Osteocyte (in vitro differentiated cells): ENCODE data around the gene PFDN1. TPM values are rescaled to one million over a fixed set of nuclear protein-coding genes. Genes with fewer than 3 reads are reported as not detected.

Experiments used
- DNase-seq: peaks from one replicate; pipeline ENCODE4 v3.0.0; 2021; ENCODE audit warnings: mixed read lengths; ENCODE audit not compliant: unreplicated experiment; ENCODE audit errors: extremely low spot score
- H3K27ac Mint-ChIP-seq: one replicate; pipeline ENCODE4 v1.8.0; 2021; ENCODE audit warnings: mild to moderate bottlenecking, mixed read lengths; ENCODE audit not compliant: unreplicated experiment
- H3K27me3 Mint-ChIP-seq: one replicate; pipeline ENCODE4 v1.8.0; 2021; ENCODE audit warnings: mixed read lengths; ENCODE audit not compliant: unreplicated experiment
- H3K36me3 Mint-ChIP-seq: one replicate; pipeline ENCODE4 v1.8.0; 2021; ENCODE audit warnings: mixed read lengths; ENCODE audit not compliant: unreplicated experiment
- H3K4me1 Mint-ChIP-seq: one replicate; pipeline ENCODE4 v1.8.0; 2021; ENCODE audit warnings: mixed read lengths; ENCODE audit not compliant: unreplicated experiment
- H3K4me3 Mint-ChIP-seq: one replicate; pipeline ENCODE4 v1.8.0; 2021; ENCODE audit warnings: mild to moderate bottlenecking, moderate library complexity, mixed read lengths; ENCODE audit not compliant: unreplicated experiment
- H3K9me3 Mint-ChIP-seq: one replicate; pipeline ENCODE4 v1.8.0; 2021; ENCODE audit warnings: mixed read lengths; ENCODE audit not compliant: unreplicated experiment
- CTCF ChIP-seq: fragments of 200-600 bp; sonication (generic); IDR thresholded peaks from 2 replicates; pipeline ENCODE4 v1.5.0; 2021; ENCODE audit warnings: antibody characterized with exemption, mild to moderate bottlenecking, moderate library complexity
- total RNA-seq: library from RNA; stranded (reverse); gene quantifications from 2 replicates; pipeline ENCODE4 v1.2.1, GENCODE V29; 2021

The PFDN1 gene
- total RNA-seq, 1 donor from 2014 or later, result 49.6 TPM

DNA sequence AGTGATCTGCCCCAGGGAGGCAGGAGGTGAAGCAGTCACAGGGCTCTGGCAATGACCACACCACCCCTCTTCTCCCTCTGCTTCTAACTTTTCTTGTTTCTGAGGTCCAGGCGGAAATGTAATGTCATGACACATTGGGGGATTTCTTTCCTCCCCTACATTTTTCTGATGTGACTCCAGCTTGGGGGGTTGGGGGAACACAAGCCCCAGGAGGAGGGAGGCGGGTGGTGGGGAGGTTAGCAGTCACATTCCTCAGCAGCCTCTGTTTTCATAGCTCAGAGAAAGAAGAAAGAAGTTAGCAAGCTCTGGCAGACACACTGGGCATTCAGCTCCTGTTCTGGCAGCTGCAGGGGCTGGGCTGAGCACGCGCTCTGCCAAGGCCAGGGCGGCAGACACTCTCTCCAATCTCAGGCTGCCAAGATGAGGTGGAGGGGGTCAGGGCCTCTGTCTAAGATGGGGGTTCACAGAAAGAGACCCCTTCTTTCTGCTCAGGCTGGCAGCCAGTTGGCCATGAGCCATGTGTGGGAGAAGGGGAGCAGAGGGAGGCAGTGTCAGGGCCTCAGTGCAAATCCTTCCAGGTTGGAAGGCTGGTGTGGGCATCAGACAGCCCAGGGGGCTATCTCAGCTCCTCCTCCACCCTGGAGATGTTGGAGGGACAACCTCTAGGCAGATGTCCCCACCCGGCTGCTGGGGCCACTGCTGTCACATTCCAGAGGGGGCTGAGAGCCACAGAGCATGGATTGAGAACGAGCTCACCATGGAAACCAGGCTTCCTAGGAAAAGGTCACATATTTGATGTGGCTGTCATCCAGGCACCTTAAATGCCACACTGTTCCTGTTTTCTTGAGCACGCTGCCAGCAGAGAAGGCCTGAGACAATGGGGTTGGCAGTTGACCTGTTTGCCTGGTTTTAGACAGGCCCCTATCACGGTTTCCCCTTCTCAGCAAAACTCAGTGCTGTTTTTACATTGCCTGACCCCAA is 20.1 kb upstream of the PFDN1 start:
- Mint-ChIP-seq H3K9me3 (peaks cover 5% of the 10 kb centered on the region), H3K27me3 (peaks cover 3% of the 10 kb centered on the region), H3K36me3 (no peaks in the 10 kb centered on the region), H3K4me1 (peaks cover 47% of the 10 kb centered on the region), H3K27ac (peak overlapping the region; percentile 80), H3K4me3 (no peak overlapping the region)
- no peak for TF ChIP-seq CTCF
- peak; percentile 86 for DNase-seq

GRCh38 chr5:140321796-140322195 is 18.9 kb upstream of the PFDN1 start:
- H3K4me1 Mint-ChIP-seq, result peaks cover 36% of the 10 kb centered on the region
- no peak overlapping the region for H3K4me3 Mint-ChIP-seq
- DNase-seq, result no peak
- no peak overlapping the region for H3K27ac Mint-ChIP-seq
- H3K36me3 Mint-ChIP-seq, result no peaks in the 10 kb centered on the region
- peaks cover 3% of the 10 kb centered on the region for H3K27me3 Mint-ChIP-seq
- no peak for TF ChIP-seq CTCF
- peaks cover 5% of the 10 kb centered on the region for H3K9me3 Mint-ChIP-seq

GRCh38 chr5:140319833-140320232 is 16.9 kb upstream of the PFDN1 start:
- no peak overlapping the region for H3K4me3 Mint-ChIP-seq
- no peaks in the 10 kb centered on the region for H3K27me3 Mint-ChIP-seq
- TF ChIP-seq CTCF, result no peak
- peaks cover 5% of the 10 kb centered on the region for H3K9me3 Mint-ChIP-seq
- H3K4me1 Mint-ChIP-seq, result peaks cover 34% of the 10 kb centered on the region
- no peaks in the 10 kb centered on the region for H3K36me3 Mint-ChIP-seq
- DNase-seq, result no peak
- no peak overlapping the region for H3K27ac Mint-ChIP-seq

GRCh38 chr5:140318792-140319191 is 15.9 kb upstream of the PFDN1 start:
- H3K4me3 Mint-ChIP-seq, result no peak overlapping the region
- no peaks in the 10 kb centered on the region for H3K36me3 Mint-ChIP-seq
- no peaks in the 10 kb centered on the region for H3K27me3 Mint-ChIP-seq
- H3K27ac Mint-ChIP-seq, result no peak overlapping the region
- peaks cover 23% of the 10 kb centered on the region for H3K4me1 Mint-ChIP-seq
- TF ChIP-seq CTCF, result no peak
- DNase-seq, result peak; percentile 23
- peaks cover 5% of the 10 kb centered on the region for H3K9me3 Mint-ChIP-seq

- Mint-ChIP-seq H3K4me3 (no peak overlapping the region), H3K4me1 (peaks cover 14% of the 10 kb centered on the region), H3K36me3 (peaks cover 1% of the 10 kb centered on the region), H3K27me3 (no peaks in the 10 kb centered on the region), H3K27ac (no peak overlapping the region), H3K9me3 (peaks cover 5% of the 10 kb centered on the region)
- no peak for DNase-seq
- TF ChIP-seq CTCF, result no peak
These were observed 15.0 kb upstream of the PFDN1 start for GRCh38 chr5:140317859-140318258.
